ENCODE data around the gene NCOR2. TPM values are rescaled to one million over a fixed set of nuclear protein-coding genes. Genes with fewer than 3 reads are reported as not detected.

NCOR2 gene
- total RNA-seq, 4 donors from 2014 or later, result 72.1 to 460 (median 119) TPM

GRCh38 chr12:124603831-124604251 is 36.4 kb upstream of the NCOR2 start:
- H3K27ac ChIP-seq, result peak overlapping the region; percentile 66 to 85 (median 74)
- intact Hi-C loops (cut with DNase I; ENCODE audit: low total_unique reads), result no loop called here
- TF ChIP-seq, protein P1, sequence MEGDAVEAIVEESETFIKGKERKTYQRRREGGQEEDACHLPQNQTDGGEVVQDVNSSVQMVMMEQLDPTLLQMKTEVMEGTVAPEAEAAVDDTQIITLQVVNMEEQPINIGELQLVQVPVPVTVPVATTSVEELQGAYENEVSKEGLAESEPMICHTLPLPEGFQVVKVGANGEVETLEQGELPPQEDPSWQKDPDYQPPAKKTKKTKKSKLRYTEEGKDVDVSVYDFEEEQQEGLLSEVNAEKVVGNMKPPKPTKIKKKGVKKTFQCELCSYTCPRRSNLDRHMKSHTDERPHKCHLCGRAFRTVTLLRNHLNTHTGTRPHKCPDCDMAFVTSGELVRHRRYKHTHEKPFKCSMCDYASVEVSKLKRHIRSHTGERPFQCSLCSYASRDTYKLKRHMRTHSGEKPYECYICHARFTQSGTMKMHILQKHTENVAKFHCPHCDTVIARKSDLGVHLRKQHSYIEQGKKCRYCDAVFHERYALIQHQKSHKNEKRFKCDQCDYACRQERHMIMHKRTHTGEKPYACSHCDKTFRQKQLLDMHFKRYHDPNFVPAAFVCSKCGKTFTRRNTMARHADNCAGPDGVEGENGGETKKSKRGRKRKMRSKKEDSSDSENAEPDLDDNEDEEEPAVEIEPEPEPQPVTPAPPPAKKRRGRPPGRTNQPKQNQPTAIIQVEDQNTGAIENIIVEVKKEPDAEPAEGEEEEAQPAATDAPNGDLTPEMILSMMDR (IDR thresholded peaks at IDR 0.05), result no peak
- no peak overlapping the region for H3K4me3 ChIP-seq
- H3K27me3 ChIP-seq, result no peaks in the 10 kb centered on the region
- peaks cover 21 to 53% (median 46%) of the 10 kb centered on the region in 4 donors for H3K4me1 ChIP-seq
- H3K9me3 ChIP-seq, result no peaks in the 10 kb centered on the region
- in situ Hi-C loops (cut with MboI; ENCODE audit: low pct_ligation_motif_present in 1 of 4, low pct_unique_long_range_greater_than_20kb in 1 of 4, low sequenced_read_pairs in 3 of 4), result no loop called here
- no peak for DNase-seq
- H3K36me3 ChIP-seq, result no peaks in the 10 kb centered on the region
- WGBS, 2 donors (ENCODE audit: low coverage in 1 of 2), result 60 to 97% methylated on average over 3 to 12 of the region's 12 CpGs

DNA sequence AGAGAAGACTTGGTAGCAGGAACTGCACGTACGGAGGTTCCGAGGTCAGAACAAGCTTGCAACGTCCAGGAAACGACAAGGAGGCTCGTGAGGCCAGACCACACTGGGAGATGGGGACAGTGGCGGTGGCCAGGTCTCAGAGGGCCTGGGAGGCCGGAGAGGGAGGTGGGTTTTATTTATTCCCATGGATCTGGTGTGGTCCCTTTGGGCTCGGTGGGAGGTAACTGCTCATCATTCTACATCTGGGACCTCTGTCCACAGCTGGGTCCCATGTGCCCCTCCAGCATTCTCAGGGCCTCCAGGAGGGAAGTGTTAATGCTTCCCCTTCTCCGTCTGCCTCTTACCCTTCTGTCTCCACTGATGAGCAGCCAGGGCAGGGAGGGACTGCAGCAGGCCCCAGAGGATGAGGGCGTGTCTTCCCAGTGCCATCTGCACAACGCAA is 35.7 kb upstream of the NCOR2 start:
- no peaks in the 10 kb centered on the region for H3K27me3 ChIP-seq
- H3K9me3 ChIP-seq, result no peaks in the 10 kb centered on the region
- in situ Hi-C loops (cut with MboI; ENCODE audit: low pct_ligation_motif_present in 1 of 4, low pct_unique_long_range_greater_than_20kb in 1 of 4, low sequenced_read_pairs in 3 of 4) (no loop called here), intact Hi-C loops (cut with DNase I; ENCODE audit: low total_unique reads) (no loop called here)
- H3K4me3 ChIP-seq, result no peak overlapping the region
- H3K36me3 ChIP-seq, result no peaks in the 10 kb centered on the region
- peak overlapping the region in 2 of 4 donors; percentile 73 to 85 for H3K27ac ChIP-seq
- 64 to 65% methylated on average over 4 to 12 of the region's 12 CpGs for WGBS, 2 donors (ENCODE audit: low coverage in 1 of 2)
- TF ChIP-seq POLR2AphosphoS5 (IDR thresholded peaks at IDR 0.05), result no peak
- TF ChIP-seq EP300 (IDR thresholded peaks at IDR 0.05; ENCODE audit: low read depth), result no peak
- TF ChIP-seq, protein P1 (IDR thresholded peaks at IDR 0.05), result no peak
- TF ChIP-seq POLR2A (IDR thresholded peaks at IDR 0.05), result no peak
- DNase-seq, result no peak
- H3K4me1 ChIP-seq, result peaks cover 15 to 46% (median 39%) of the 10 kb centered on the region in 4 donors

DNA sequence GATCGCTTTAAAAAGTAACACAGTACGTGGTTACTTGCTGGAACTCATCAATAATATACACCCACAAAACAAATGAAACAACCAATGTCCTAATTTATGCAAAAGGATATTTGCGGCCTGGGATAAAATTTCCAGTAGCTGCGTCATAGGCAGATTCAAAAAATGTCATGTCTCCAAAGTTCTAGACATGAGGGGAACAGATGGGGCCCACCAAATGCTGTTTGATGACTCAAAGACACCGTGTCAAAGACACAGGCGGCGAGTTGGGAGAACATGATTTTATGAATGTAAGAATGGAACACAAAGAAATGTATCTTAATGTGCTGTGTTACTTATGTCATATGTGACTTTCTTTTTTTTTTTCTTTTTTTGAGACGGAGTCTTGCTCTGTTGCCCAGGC is 34.3 kb upstream of the NCOR2 start:
- in situ Hi-C loops (cut with MboI; ENCODE audit: low pct_ligation_motif_present in 1 of 4, low pct_unique_long_range_greater_than_20kb in 1 of 4, low sequenced_read_pairs in 3 of 4), result no loop called here
- H3K4me1 ChIP-seq, result peaks cover 15 to 41% (median 34%) of the 10 kb centered on the region in 4 donors
- intact Hi-C loops (cut with DNase I; ENCODE audit: low total_unique reads), result no loop called here
- TF ChIP-seq EP300 (IDR thresholded peaks at IDR 0.05; ENCODE audit: low read depth) (no peak), POLR2AphosphoS5 (IDR thresholded peaks at IDR 0.05) (no peak), POLR2A (IDR thresholded peaks at IDR 0.05) (no peak)
- TF ChIP-seq, protein P1 (IDR thresholded peaks at IDR 0.05), result no peak
- 85 to 93% methylated on average over 6 to 8 of the region's 8 CpGs for whole genome bisulfite sequencing, 2 donors (ENCODE audit: low coverage in 1 of 2)
- H3K9me3 ChIP-seq, result no peaks in the 10 kb centered on the region
- no peak overlapping the region for H3K27ac ChIP-seq
- no peaks in the 10 kb centered on the region for H3K27me3 ChIP-seq
- H3K36me3 ChIP-seq, result no peaks in the 10 kb centered on the region
- no peak for DNase-seq
- H3K4me3 ChIP-seq, result no peak overlapping the region

GRCh38 chr12:124599074-124599999 is 31.9 kb upstream of the NCOR2 start:
- Histone ChIP-seq H3K9me3 (no peaks in the 10 kb centered on the region), H3K4me3 (no peak overlapping the region), H3K27me3 (no peaks in the 10 kb centered on the region), H3K36me3 (no peaks in the 10 kb centered on the region), H3K27ac (no peak overlapping the region), H3K4me1 (peaks cover 10 to 22% (median 16%) of the 10 kb centered on the region in 4 donors)
- in situ Hi-C loops (cut with MboI; ENCODE audit: low pct_ligation_motif_present in 1 of 4, low pct_unique_long_range_greater_than_20kb in 1 of 4, low sequenced_read_pairs in 3 of 4), result loop anchor here in 1 of 4 donors (25.0 kb wide), 1 partner anchor 163 kb away; no protein-coding TSS in a partner anchor
- TF ChIP-seq, protein P1 (IDR thresholded peaks at IDR 0.05), result no peak
- TF ChIP-seq POLR2AphosphoS5 (IDR thresholded peaks at IDR 0.05), result no peak
- no peak for TF ChIP-seq EP300 (IDR thresholded peaks at IDR 0.05; ENCODE audit: low read depth)
- no peak for TF ChIP-seq POLR2A (IDR thresholded peaks at IDR 0.05)
- intact Hi-C loops (cut with DNase I; ENCODE audit: low total_unique reads), result no loop called here
- no peak for DNase-seq
- 64 to 72% methylated on average over 8 to 10 of the region's 10 CpGs for WGBS, 2 donors (ENCODE audit: low coverage in 1 of 2)

All from transverse colon (tissue), 4 donors.